ENCODE measurements around the gene GPR152.

- TF ChIP-seq CTCF (IDR thresholded peaks at IDR 0.05; ENCODE audit: low read length): no peak
- TF ChIP-seq EZH2 (IDR thresholded peaks at IDR 0.05; ENCODE audit: borderline replicate concordance, low read length): no peak
These were observed 22.8 kb downstream of the GPR152 start for GRCh38 chr11:67429722-67430121.

All from OCI-LY1 (cell line).